ENCODE results near the gene CNOT6. TPM values are rescaled to one million over a fixed set of nuclear protein-coding genes. Genes with fewer than 3 reads are reported as not detected.

The CNOT6 gene
- total and polyA plus RNA-seq, 8 donors: 4.7 to 38.2 (median 12.5) TPM

DNA sequence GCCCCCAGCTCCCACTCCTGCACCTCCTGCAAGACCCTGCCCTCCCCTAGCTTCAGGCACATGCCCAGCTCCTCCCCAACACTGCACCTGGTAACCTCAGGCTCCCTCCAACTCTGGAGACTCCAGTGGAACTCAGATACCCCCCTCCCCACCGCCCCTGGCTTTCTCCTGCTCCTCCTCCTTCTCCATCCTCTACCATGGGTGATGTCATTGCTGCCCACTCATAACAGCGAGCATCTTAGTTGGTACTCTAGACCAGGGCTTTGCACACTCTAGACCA, 24.7 kb upstream of the CNOT6 start:
- no peaks in the 10 kb centered on the region for H3K36me3 ChIP-seq
- WGBS, 5 donors: 62 to 100% (median 80%) methylated on average over 2 of the region's 2 CpGs
- H3K4me3 ChIP-seq: no peak overlapping the region
- TF ChIP-seq POLR2AphosphoS5 (IDR thresholded peaks at IDR 0.05) (no peak), EP300 (IDR thresholded peaks at IDR 0.05) (no peak), POLR2A (IDR thresholded peaks at IDR 0.05) (no peak)
- TF ChIP-seq, protein P1, sequence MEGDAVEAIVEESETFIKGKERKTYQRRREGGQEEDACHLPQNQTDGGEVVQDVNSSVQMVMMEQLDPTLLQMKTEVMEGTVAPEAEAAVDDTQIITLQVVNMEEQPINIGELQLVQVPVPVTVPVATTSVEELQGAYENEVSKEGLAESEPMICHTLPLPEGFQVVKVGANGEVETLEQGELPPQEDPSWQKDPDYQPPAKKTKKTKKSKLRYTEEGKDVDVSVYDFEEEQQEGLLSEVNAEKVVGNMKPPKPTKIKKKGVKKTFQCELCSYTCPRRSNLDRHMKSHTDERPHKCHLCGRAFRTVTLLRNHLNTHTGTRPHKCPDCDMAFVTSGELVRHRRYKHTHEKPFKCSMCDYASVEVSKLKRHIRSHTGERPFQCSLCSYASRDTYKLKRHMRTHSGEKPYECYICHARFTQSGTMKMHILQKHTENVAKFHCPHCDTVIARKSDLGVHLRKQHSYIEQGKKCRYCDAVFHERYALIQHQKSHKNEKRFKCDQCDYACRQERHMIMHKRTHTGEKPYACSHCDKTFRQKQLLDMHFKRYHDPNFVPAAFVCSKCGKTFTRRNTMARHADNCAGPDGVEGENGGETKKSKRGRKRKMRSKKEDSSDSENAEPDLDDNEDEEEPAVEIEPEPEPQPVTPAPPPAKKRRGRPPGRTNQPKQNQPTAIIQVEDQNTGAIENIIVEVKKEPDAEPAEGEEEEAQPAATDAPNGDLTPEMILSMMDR (IDR thresholded peaks at IDR 0.05): no peak
- no peaks in the 10 kb centered on the region for H3K9me3 ChIP-seq
- no peak overlapping the region for H3K27ac ChIP-seq
- DNase-seq: peak in 1 of 2 donors; percentile 20
- peaks cover 0 to 20% (median 0%) of the 10 kb centered on the region in 3 donors for H3K27me3 ChIP-seq
- intact Hi-C loops (cut with DNase I; ENCODE audit: low total_unique reads): loop anchor here (5.0 kb wide), 1 partner anchor 182 kb away; no protein-coding TSS in a partner anchor
- H3K4me1 ChIP-seq: peaks cover 0 to 26% (median 8%) of the 10 kb centered on the region in 4 donors

DNA sequence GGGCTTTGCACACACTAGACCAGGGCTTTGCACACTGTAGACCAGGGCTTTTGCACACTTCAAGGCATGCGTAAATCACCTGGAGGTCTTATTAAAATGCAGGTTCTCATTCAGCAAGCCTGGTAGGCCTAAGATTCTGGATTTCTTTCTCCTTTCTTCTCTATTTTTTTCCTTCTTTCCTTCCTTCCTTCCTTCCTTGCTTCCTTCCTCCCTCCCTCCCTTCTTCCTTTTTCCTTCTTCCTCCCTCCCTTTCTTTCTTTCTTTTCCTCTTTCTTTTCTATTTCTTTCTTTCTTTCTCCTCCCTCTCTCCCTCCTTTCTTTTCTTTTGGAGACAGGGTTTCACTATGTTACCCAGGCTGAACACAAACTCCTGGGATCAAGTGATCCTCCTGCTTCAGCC, 24.3 kb upstream of the CNOT6 start:
- H3K9me3 ChIP-seq: no peaks in the 10 kb centered on the region
- no peaks in the 10 kb centered on the region for H3K36me3 ChIP-seq
- H3K27me3 ChIP-seq: peaks cover 0 to 19% (median 0%) of the 10 kb centered on the region in 3 donors
- TF ChIP-seq POLR2AphosphoS5 (IDR thresholded peaks at IDR 0.05) (no peak), EP300 (IDR thresholded peaks at IDR 0.05) (no peak), POLR2A (IDR thresholded peaks at IDR 0.05) (no peak)
- TF ChIP-seq, protein P1 (IDR thresholded peaks at IDR 0.05): no peak
- intact Hi-C loops (cut with DNase I; ENCODE audit: low total_unique reads): loop anchor here (5.0 kb wide), 1 partner anchor 183 kb away; no protein-coding TSS in a partner anchor
- no peak for DNase-seq
- H3K4me1 ChIP-seq: peaks cover 0 to 26% (median 8%) of the 10 kb centered on the region in 4 donors
- no peak overlapping the region for H3K4me3 ChIP-seq
- no peak overlapping the region for H3K27ac ChIP-seq
- 87 to 100% (median 97%) methylated on average over 1 of the region's 1 CpG for WGBS, 5 donors

DNA sequence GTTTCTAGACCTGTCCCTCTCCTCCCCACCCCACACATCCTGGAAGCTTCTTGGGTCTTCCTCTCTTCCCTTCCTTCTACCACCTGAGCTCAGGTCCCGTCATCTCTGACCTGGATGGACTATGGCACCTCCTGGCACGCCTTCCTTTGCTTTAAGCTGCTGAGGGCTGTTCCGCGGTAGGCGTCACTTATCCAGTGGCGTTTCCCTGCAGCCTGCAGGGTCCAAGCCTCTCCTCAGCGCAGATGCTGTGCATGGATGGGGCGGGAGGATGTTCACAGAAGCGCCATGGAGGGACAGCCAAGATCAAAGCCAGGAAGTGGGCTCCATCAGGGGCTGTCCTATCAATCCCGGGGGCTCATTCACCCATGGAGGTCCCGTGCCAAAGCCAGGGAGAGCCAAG, 23.8 kb upstream of the CNOT6 start:
- Histone ChIP-seq H3K9me3 (no peaks in the 10 kb centered on the region), H3K27me3 (peaks cover 0 to 19% (median 0%) of the 10 kb centered on the region in 3 donors), H3K4me1 (peaks cover 0 to 26% (median 8%) of the 10 kb centered on the region in 4 donors), H3K4me3 (no peak overlapping the region), H3K36me3 (no peaks in the 10 kb centered on the region), H3K27ac (no peak overlapping the region)
- 50 to 70% (median 65%) methylated on average over 11 of the region's 11 CpGs for WGBS, 5 donors
- peak in 1 of 2 donors; percentile 25 for DNase-seq
- intact Hi-C loops (cut with DNase I; ENCODE audit: low total_unique reads): no loop called here
- TF ChIP-seq POLR2AphosphoS5 (IDR thresholded peaks at IDR 0.05): no peak
- TF ChIP-seq, protein P1 (IDR thresholded peaks at IDR 0.05): no peak
- no peak for TF ChIP-seq EP300 (IDR thresholded peaks at IDR 0.05)
- TF ChIP-seq POLR2A (IDR thresholded peaks at IDR 0.05): no peak

DNA sequence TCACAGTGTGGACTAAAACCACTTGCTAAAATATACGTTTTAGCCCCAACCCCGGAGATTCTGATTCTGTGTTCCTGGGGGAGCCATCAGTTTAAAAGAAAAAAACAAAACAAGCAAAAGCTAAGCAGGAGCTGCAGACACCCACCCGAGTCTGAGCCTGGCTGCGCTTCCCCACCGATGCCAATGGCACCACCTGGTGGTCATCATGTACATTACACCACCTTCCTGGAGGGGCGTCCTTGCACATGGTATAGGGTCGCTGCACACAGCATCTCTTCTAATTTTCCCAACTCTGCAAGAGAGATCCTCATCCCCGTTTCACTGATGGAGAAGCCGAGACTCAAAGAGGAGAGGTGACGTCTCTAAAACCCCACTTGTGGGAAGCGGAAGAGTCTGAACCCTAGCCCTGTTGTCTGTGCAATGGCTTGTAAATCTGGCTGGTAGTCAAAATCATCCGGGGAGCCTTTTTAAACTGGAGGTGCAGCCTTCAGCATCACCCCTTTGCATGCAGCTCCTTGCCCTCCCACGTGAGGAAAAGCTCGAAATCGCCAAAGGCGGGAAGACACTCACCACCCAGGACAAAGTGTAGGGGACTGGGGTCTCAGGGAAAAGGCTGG, 23.1 kb upstream of the CNOT6 start:
- DNase-seq: peak; percentile 58 to 88
- TF ChIP-seq POLR2AphosphoS5 (IDR thresholded peaks at IDR 0.05): no peak
- TF ChIP-seq, protein P1 (IDR thresholded peaks at IDR 0.05): peak in 6 of 7 experiments; percentile 23 to 94 (median 84)
- Histone ChIP-seq H3K4me1 (peaks cover 0 to 26% (median 8%) of the 10 kb centered on the region in 4 donors), H3K36me3 (no peaks in the 10 kb centered on the region), H3K27me3 (peaks cover 0 to 19% (median 0%) of the 10 kb centered on the region in 3 donors), H3K9me3 (no peaks in the 10 kb centered on the region), H3K27ac (no peak overlapping the region), H3K4me3 (no peak overlapping the region)
- 23 to 30% (median 29%) methylated on average over 15 to 16 of the region's 16 CpGs for WGBS, 5 donors
- intact Hi-C loops (cut with DNase I; ENCODE audit: low total_unique reads): no loop called here

Data from stomach (tissue), 9 donors.